Measurements from ENCODE around the gene SMG6.

Gene SMG6

GRCh38 chr17:2235792-2236366 lies 67.7 kb downstream of the SMG6 start:
- 96 to 97% methylated on average over 5 to 6 of the region's 6 CpGs for WGBS, 2 experiments
- no peaks in the 10 kb centered on the region for H3K9me3 ChIP-seq (ENCODE audit: control insufficient read depth, low read length)
- peaks cover 3% of the 10 kb centered on the region for H3K36me3 ChIP-seq (ENCODE audit: control insufficient read depth, insufficient read depth, low read length)
- no peak overlapping the region for H3K27ac ChIP-seq (ENCODE audit: insufficient read depth, low read depth, low read length, poor library complexity, severe bottlenecking)
- no peak overlapping the region for H3K4me3 ChIP-seq (ENCODE audit: insufficient read depth, low read depth, low read length)
- H3K27me3 ChIP-seq (ENCODE audit: control insufficient read depth, insufficient read depth, low read length, poor library complexity, severe bottlenecking) = no peaks in the 10 kb centered on the region
- peaks cover 11% of the 10 kb centered on the region for H3K4me1 ChIP-seq (ENCODE audit: control insufficient read depth, insufficient read depth, low read length)

GRCh38 chr17:2235265-2235664 lies 68.3 kb downstream of the SMG6 start:
- H3K4me3 ChIP-seq (ENCODE audit: insufficient read depth, low read depth, low read length) = no peak overlapping the region
- H3K36me3 ChIP-seq (ENCODE audit: control insufficient read depth, insufficient read depth, low read length) = peaks cover 3% of the 10 kb centered on the region
- H3K4me1 ChIP-seq (ENCODE audit: control insufficient read depth, insufficient read depth, low read length) = peaks cover 11% of the 10 kb centered on the region
- H3K27me3 ChIP-seq (ENCODE audit: control insufficient read depth, insufficient read depth, low read length, poor library complexity, severe bottlenecking) = no peaks in the 10 kb centered on the region
- WGBS, 2 experiments = 92% methylated on average over 4 of the region's 4 CpGs
- no peak overlapping the region for H3K27ac ChIP-seq (ENCODE audit: insufficient read depth, low read depth, low read length, poor library complexity, severe bottlenecking)
- no peaks in the 10 kb centered on the region for H3K9me3 ChIP-seq (ENCODE audit: control insufficient read depth, low read length)

- Histone ChIP-seq H3K27me3 (ENCODE audit: control insufficient read depth, insufficient read depth, low read length, poor library complexity, severe bottlenecking) (no peaks in the 10 kb centered on the region), H3K4me3 (ENCODE audit: insufficient read depth, low read depth, low read length) (no peak overlapping the region), H3K4me1 (ENCODE audit: control insufficient read depth, insufficient read depth, low read length) (peaks cover 4% of the 10 kb centered on the region), H3K9me3 (ENCODE audit: control insufficient read depth, low read length) (no peaks in the 10 kb centered on the region), H3K36me3 (ENCODE audit: control insufficient read depth, insufficient read depth, low read length) (no peaks in the 10 kb centered on the region), H3K27ac (ENCODE audit: insufficient read depth, low read depth, low read length, poor library complexity, severe bottlenecking) (no peak overlapping the region)
- WGBS, 2 experiments = 96 to 97% methylated on average over 7 to 8 of the region's 8 CpGs
Observed at GRCh38 chr17:2233441-2233947, 70.1 kb downstream of the SMG6 start.

- no peaks in the 10 kb centered on the region for H3K36me3 ChIP-seq (ENCODE audit: control insufficient read depth, insufficient read depth, low read length)
- WGBS, 2 experiments = 88 to 90% methylated on average over 9 of the region's 9 CpGs
- H3K27me3 ChIP-seq (ENCODE audit: control insufficient read depth, insufficient read depth, low read length, poor library complexity, severe bottlenecking) = no peaks in the 10 kb centered on the region
- H3K4me1 ChIP-seq (ENCODE audit: control insufficient read depth, insufficient read depth, low read length) = no peaks in the 10 kb centered on the region
- no peak overlapping the region for H3K4me3 ChIP-seq (ENCODE audit: insufficient read depth, low read depth, low read length)
- H3K27ac ChIP-seq (ENCODE audit: insufficient read depth, low read depth, low read length, poor library complexity, severe bottlenecking) = no peak overlapping the region
- no peaks in the 10 kb centered on the region for H3K9me3 ChIP-seq (ENCODE audit: control insufficient read depth, low read length)
Observed at GRCh38 chr17:2232244-2232638, 71.3 kb downstream of the SMG6 start.

GRCh38 chr17:2230877-2231276 lies 72.7 kb downstream of the SMG6 start:
- 87 to 89% methylated on average over 6 of the region's 6 CpGs for WGBS, 2 experiments
- H3K4me1 ChIP-seq (ENCODE audit: control insufficient read depth, insufficient read depth, low read length) = no peaks in the 10 kb centered on the region
- H3K36me3 ChIP-seq (ENCODE audit: control insufficient read depth, insufficient read depth, low read length) = no peaks in the 10 kb centered on the region
- H3K27me3 ChIP-seq (ENCODE audit: control insufficient read depth, insufficient read depth, low read length, poor library complexity, severe bottlenecking) = no peaks in the 10 kb centered on the region
- H3K9me3 ChIP-seq (ENCODE audit: control insufficient read depth, low read length) = no peaks in the 10 kb centered on the region
- no peak overlapping the region for H3K27ac ChIP-seq (ENCODE audit: insufficient read depth, low read depth, low read length, poor library complexity, severe bottlenecking)
- no peak overlapping the region for H3K4me3 ChIP-seq (ENCODE audit: insufficient read depth, low read depth, low read length)

- Histone ChIP-seq H3K4me3 (ENCODE audit: insufficient read depth, low read depth, low read length) (no peak overlapping the region), H3K27me3 (ENCODE audit: control insufficient read depth, insufficient read depth, low read length, poor library complexity, severe bottlenecking) (no peaks in the 10 kb centered on the region), H3K9me3 (ENCODE audit: control insufficient read depth, low read length) (no peaks in the 10 kb centered on the region), H3K36me3 (ENCODE audit: control insufficient read depth, insufficient read depth, low read length) (no peaks in the 10 kb centered on the region), H3K4me1 (ENCODE audit: control insufficient read depth, insufficient read depth, low read length) (peaks cover 12% of the 10 kb centered on the region), H3K27ac (ENCODE audit: insufficient read depth, low read depth, low read length, poor library complexity, severe bottlenecking) (no peak overlapping the region)
- whole genome bisulfite sequencing, 2 experiments = 93 to 94% methylated on average over 6 of the region's 6 CpGs
Observed at GRCh38 chr17:2227025-2227699, 76.4 kb downstream of the SMG6 start.

GRCh38 chr17:2223617-2223927 lies 80.0 kb downstream of the SMG6 start:
- Histone ChIP-seq H3K27ac (ENCODE audit: insufficient read depth, low read depth, low read length, poor library complexity, severe bottlenecking) (peak overlapping the region; percentile 73), H3K9me3 (ENCODE audit: control insufficient read depth, low read length) (no peaks in the 10 kb centered on the region), H3K36me3 (ENCODE audit: control insufficient read depth, insufficient read depth, low read length) (no peaks in the 10 kb centered on the region), H3K4me1 (ENCODE audit: control insufficient read depth, insufficient read depth, low read length) (peaks cover 12% of the 10 kb centered on the region), H3K4me3 (ENCODE audit: insufficient read depth, low read depth, low read length) (no peak overlapping the region), H3K27me3 (ENCODE audit: control insufficient read depth, insufficient read depth, low read length, poor library complexity, severe bottlenecking) (no peaks in the 10 kb centered on the region)

- WGBS, 2 experiments = 80 to 81% methylated on average over 9 to 10 of the region's 10 CpGs
- Histone ChIP-seq H3K27ac (ENCODE audit: insufficient read depth, low read depth, low read length, poor library complexity, severe bottlenecking) (peak overlapping the region; percentile 73), H3K36me3 (ENCODE audit: control insufficient read depth, insufficient read depth, low read length) (no peaks in the 10 kb centered on the region), H3K4me3 (ENCODE audit: insufficient read depth, low read depth, low read length) (no peak overlapping the region), H3K27me3 (ENCODE audit: control insufficient read depth, insufficient read depth, low read length, poor library complexity, severe bottlenecking) (no peaks in the 10 kb centered on the region), H3K4me1 (ENCODE audit: control insufficient read depth, insufficient read depth, low read length) (peaks cover 12% of the 10 kb centered on the region), H3K9me3 (ENCODE audit: control insufficient read depth, low read length) (no peaks in the 10 kb centered on the region)
Observed at GRCh38 chr17:2222901-2223616, 80.5 kb downstream of the SMG6 start.

- WGBS, 2 experiments = 90 to 93% methylated on average over 5 of the region's 5 CpGs
- H3K27me3 ChIP-seq (ENCODE audit: control insufficient read depth, insufficient read depth, low read length, poor library complexity, severe bottlenecking) = no peaks in the 10 kb centered on the region
- peaks cover 12% of the 10 kb centered on the region for H3K4me1 ChIP-seq (ENCODE audit: control insufficient read depth, insufficient read depth, low read length)
- no peaks in the 10 kb centered on the region for H3K36me3 ChIP-seq (ENCODE audit: control insufficient read depth, insufficient read depth, low read length)
- no peaks in the 10 kb centered on the region for H3K9me3 ChIP-seq (ENCODE audit: control insufficient read depth, low read length)
- H3K27ac ChIP-seq (ENCODE audit: insufficient read depth, low read depth, low read length, poor library complexity, severe bottlenecking) = no peak overlapping the region
- no peak overlapping the region for H3K4me3 ChIP-seq (ENCODE audit: insufficient read depth, low read depth, low read length)
Observed at GRCh38 chr17:2222301-2222700, 81.3 kb downstream of the SMG6 start.

- no peaks in the 10 kb centered on the region for H3K36me3 ChIP-seq (ENCODE audit: control insufficient read depth, insufficient read depth, low read length)
- H3K27me3 ChIP-seq (ENCODE audit: control insufficient read depth, insufficient read depth, low read length, poor library complexity, severe bottlenecking) = no peaks in the 10 kb centered on the region
- WGBS, 2 experiments = 93 to 95% methylated on average over 8 of the region's 8 CpGs
Observed at GRCh38 chr17:2218426-2218825, 85.2 kb downstream of the SMG6 start.

More at GRCh38 chr17:2218426-2218825, 85.2 kb downstream of the SMG6 start:
- Histone ChIP-seq H3K9me3 (ENCODE audit: control insufficient read depth, low read length) (no peaks in the 10 kb centered on the region), H3K4me1 (ENCODE audit: control insufficient read depth, insufficient read depth, low read length) (peaks cover 34% of the 10 kb centered on the region), H3K4me3 (ENCODE audit: insufficient read depth, low read depth, low read length) (no peak overlapping the region), H3K27ac (ENCODE audit: insufficient read depth, low read depth, low read length, poor library complexity, severe bottlenecking) (no peak overlapping the region)

Measured in ectodermal cell (in vitro differentiated cells).